Measurements from ENCODE around the gene RAP1A. TPM values are rescaled to one million over a fixed set of nuclear protein-coding genes. Genes with fewer than 3 reads are reported as not detected.

Gene RAP1A
- total and polyA plus RNA-seq, 11 donors = 52.6 to 134 (median 99.1) TPM

GRCh38 chr1:111704240-111704639, 84.7 kb downstream of the RAP1A start:
- Histone ChIP-seq H3K27me3 (no peaks in the 10 kb centered on the region), H3K4me3 (no peak overlapping the region), H3K36me3 (peaks cover 0 to 100% (median 98%) of the 10 kb centered on the region in 9 donors), H3K27ac (no peak overlapping the region), H3K9me3 (no peaks in the 10 kb centered on the region), H3K4me1 (peaks cover 0 to 4% (median 0%) of the 10 kb centered on the region in 12 donors)
- no peak for ATAC-seq
- TF ChIP-seq POLR2A (IDR thresholded peaks at IDR 0.05) = no peak
- TF ChIP-seq, protein P1, sequence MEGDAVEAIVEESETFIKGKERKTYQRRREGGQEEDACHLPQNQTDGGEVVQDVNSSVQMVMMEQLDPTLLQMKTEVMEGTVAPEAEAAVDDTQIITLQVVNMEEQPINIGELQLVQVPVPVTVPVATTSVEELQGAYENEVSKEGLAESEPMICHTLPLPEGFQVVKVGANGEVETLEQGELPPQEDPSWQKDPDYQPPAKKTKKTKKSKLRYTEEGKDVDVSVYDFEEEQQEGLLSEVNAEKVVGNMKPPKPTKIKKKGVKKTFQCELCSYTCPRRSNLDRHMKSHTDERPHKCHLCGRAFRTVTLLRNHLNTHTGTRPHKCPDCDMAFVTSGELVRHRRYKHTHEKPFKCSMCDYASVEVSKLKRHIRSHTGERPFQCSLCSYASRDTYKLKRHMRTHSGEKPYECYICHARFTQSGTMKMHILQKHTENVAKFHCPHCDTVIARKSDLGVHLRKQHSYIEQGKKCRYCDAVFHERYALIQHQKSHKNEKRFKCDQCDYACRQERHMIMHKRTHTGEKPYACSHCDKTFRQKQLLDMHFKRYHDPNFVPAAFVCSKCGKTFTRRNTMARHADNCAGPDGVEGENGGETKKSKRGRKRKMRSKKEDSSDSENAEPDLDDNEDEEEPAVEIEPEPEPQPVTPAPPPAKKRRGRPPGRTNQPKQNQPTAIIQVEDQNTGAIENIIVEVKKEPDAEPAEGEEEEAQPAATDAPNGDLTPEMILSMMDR (IDR thresholded peaks at IDR 0.05) = no peak
- 85 to 93% (median 89%) methylated on average over 2 of the region's 2 CpGs for WGBS, 4 donors
- intact Hi-C loops (cut with DNase I) = no loop called here
- no peak for DNase-seq

- DNase-seq = no peak
- intact Hi-C loops (cut with DNase I) = loop anchor here in 1 of 10 donors (5.0 kb wide), 1 partner anchor 197 kb away; no protein-coding TSS in a partner anchor
- peaks cover 0 to 100% (median 98%) of the 10 kb centered on the region in 9 donors for H3K36me3 ChIP-seq
- no peak for TF ChIP-seq POLR2A (IDR thresholded peaks at IDR 0.05)
- TF ChIP-seq, protein P1 (IDR thresholded peaks at IDR 0.05) = no peak
- H3K27ac ChIP-seq = no peak overlapping the region
- no peak for ATAC-seq
- H3K4me3 ChIP-seq = no peak overlapping the region
- no peaks in the 10 kb centered on the region for H3K27me3 ChIP-seq
- H3K4me1 ChIP-seq = peaks cover 0 to 4% (median 0%) of the 10 kb centered on the region in 12 donors
- H3K9me3 ChIP-seq = no peaks in the 10 kb centered on the region
Measured at GRCh38 chr1:111704776-111705175, 85.2 kb downstream of the RAP1A start.

DNA sequence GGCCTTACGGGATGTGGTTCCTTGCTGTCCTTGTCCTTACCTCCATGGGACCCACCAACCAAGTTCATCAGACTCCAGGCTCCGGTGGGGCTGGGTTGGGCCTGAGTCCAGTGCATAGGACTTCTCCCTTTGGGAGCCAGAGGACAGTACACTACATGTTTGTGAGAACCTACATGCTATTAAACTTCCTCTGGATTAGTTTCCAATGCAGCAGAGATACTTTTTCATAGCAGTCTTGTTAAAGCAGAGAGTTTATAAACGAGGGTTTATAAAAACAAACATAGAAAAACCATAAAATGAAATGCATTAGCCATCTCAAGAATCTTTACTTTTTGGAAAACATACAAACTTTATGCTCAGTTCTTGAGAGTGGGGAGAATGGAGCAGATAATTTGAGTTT, 86.3 kb downstream of the RAP1A start:
- H3K36me3 ChIP-seq = peaks cover 0 to 100% (median 96%) of the 10 kb centered on the region in 9 donors
- ATAC-seq (no peak), DNase-seq (no peak)
- WGBS, 4 donors = 72 to 82% (median 77%) methylated on average over 3 of the region's 3 CpGs
- no peaks in the 10 kb centered on the region for H3K27me3 ChIP-seq
- H3K9me3 ChIP-seq = no peaks in the 10 kb centered on the region
- peaks cover 0 to 4% (median 0%) of the 10 kb centered on the region in 12 donors for H3K4me1 ChIP-seq
- no peak overlapping the region for H3K27ac ChIP-seq
- intact Hi-C loops (cut with DNase I) = loop anchor here in 1 of 10 donors (5.0 kb wide), 1 partner anchor 199 kb away; no protein-coding TSS in a partner anchor
- TF ChIP-seq, protein P1 (IDR thresholded peaks at IDR 0.05) = no peak
- no peak for TF ChIP-seq POLR2A (IDR thresholded peaks at IDR 0.05)
- no peak overlapping the region for H3K4me3 ChIP-seq

- 89 to 97% (median 93%) methylated on average over 2 of the region's 2 CpGs for WGBS, 4 donors
- H3K9me3 ChIP-seq = no peaks in the 10 kb centered on the region
- no peak overlapping the region for H3K27ac ChIP-seq
- no peak overlapping the region for H3K4me3 ChIP-seq
- TF ChIP-seq POLR2A (IDR thresholded peaks at IDR 0.05) = no peak
- ATAC-seq = no peak
- no peak for DNase-seq
- no peaks in the 10 kb centered on the region for H3K27me3 ChIP-seq
- intact Hi-C loops (cut with DNase I) = loop anchor here in 1 of 10 donors (5.0 kb wide), 1 partner anchor 200 kb away; no protein-coding TSS in a partner anchor
- H3K36me3 ChIP-seq = peaks cover 0 to 100% (median 95%) of the 10 kb centered on the region in 9 donors
- H3K4me1 ChIP-seq = peaks cover 0 to 4% (median 0%) of the 10 kb centered on the region in 12 donors
Measured at GRCh38 chr1:111706921-111707320, 87.3 kb downstream of the RAP1A start.

GRCh38 chr1:111707906-111708305, 88.3 kb downstream of the RAP1A start:
- Histone ChIP-seq H3K27ac (no peak overlapping the region), H3K36me3 (peaks cover 0 to 100% (median 95%) of the 10 kb centered on the region in 9 donors), H3K4me3 (no peak overlapping the region), H3K9me3 (no peaks in the 10 kb centered on the region), H3K27me3 (no peaks in the 10 kb centered on the region), H3K4me1 (peaks cover 0 to 4% (median 0%) of the 10 kb centered on the region in 12 donors)
- TF ChIP-seq, protein P1 (IDR thresholded peaks at IDR 0.05) = no peak
- no peak for TF ChIP-seq POLR2A (IDR thresholded peaks at IDR 0.05)
- intact Hi-C loops (cut with DNase I) = loop anchor here in 1 of 10 donors (5.0 kb wide), 1 partner anchor 201 kb away; no protein-coding TSS in a partner anchor
- DNase-seq (no peak), ATAC-seq (no peak)
- 80 to 85% (median 82%) methylated on average over 9 of the region's 9 CpGs for WGBS, 4 donors
